Measurements from ENCODE around the gene CACNB1. TPM values are rescaled to one million over a fixed set of nuclear protein-coding genes. Genes with fewer than 3 reads are reported as not detected.

CACNB1 gene
- total and polyA plus RNA-seq, 2 donors (not counting 1 experiment from before 2014, with no cell fraction given) = 3.8 to 12.4 TPM

GRCh38 chr17:39223907-39224777, 26.7 kb upstream of the CACNB1 start:
- Histone ChIP-seq H3K4me2 (replicated peaks; ENCODE audit: low read depth, low read length, poor library complexity, severe bottlenecking) (peak overlapping the region; percentile 92), H2AFZ (ENCODE audit: insufficient read depth, low read depth, low read length, poor library complexity, severe bottlenecking) (peak overlapping the region; percentile 60), H4K20me1 (ENCODE audit: control insufficient read depth, insufficient read depth, low read length, poor library complexity, severe bottlenecking) (no peaks in the 10 kb centered on the region), H3K9ac (ENCODE audit: low read length) (peak overlapping the region; percentile 50), H3K36me3 (replicated peaks in 1 of 2; ENCODE audit: control extremely low read depth in 1 of 2, control insufficient read depth in 1 of 2, extremely low read depth in 1 of 2, insufficient read depth in 2 of 2, low read length in 1 of 2) (no peaks in the 10 kb centered on the region), H3K4me3 (ENCODE audit: control extremely low read depth in 1 of 5, extremely low read depth in 1 of 5, insufficient read depth in 1 of 5, low read depth in 2 of 5, low read length in 4 of 5) (peak overlapping the region in 1 of 5 experiments; percentile 5), H3K27me3 (replicated peaks in 1 of 4; ENCODE audit: control extremely low read depth in 1 of 4, control insufficient read depth in 3 of 4, insufficient read depth in 4 of 4, low read length in 3 of 4) (peaks cover 0 to 49% (median 25%) of the 10 kb centered on the region in 4 experiments), H3K79me2 (ENCODE audit: control insufficient read depth, insufficient read depth, low read length) (no peaks in the 10 kb centered on the region), H3K27ac (ENCODE audit: low read length in 2 of 2) (no peak overlapping the region), H3K9me3 (ENCODE audit: control extremely low read depth in 1 of 3, control insufficient read depth in 2 of 3, insufficient read depth in 1 of 3, low read length in 2 of 3) (peaks cover 0 to 9% (median 0%) of the 10 kb centered on the region in 3 donors), H3K4me1 (ENCODE audit: control insufficient read depth in 2 of 2, insufficient read depth in 2 of 2, low read length in 2 of 2) (peaks cover 19 to 22% of the 10 kb centered on the region in 2 donors)
- WGBS (ENCODE audit: insufficient coverage) = 41% methylated on average over 24 of the region's 33 CpGs
- Mint-ChIP-seq H3K4me3 (peak overlapping the region; percentile 82), H3K27me3 (peaks cover 35% of the 10 kb centered on the region), H3K9me3 (ENCODE audit: insufficient read depth) (no peaks in the 10 kb centered on the region), H3K4me1 (peaks cover 13% of the 10 kb centered on the region), H3K27ac (no peak overlapping the region)
- TF ChIP-seq CTCF (IDR thresholded peaks at IDR 0.05) = no peak
- no peak for TF ChIP-seq EZH2 (IDR thresholded peaks at IDR 0.05; ENCODE audit: borderline replicate concordance, insufficient read depth, low read depth, low read length, poor library complexity, severe bottlenecking)
- ATAC-seq (ENCODE audit: low read depth) (no peak), DNase-seq (no peak)
- intact Hi-C loops (cut with micrococcal nuclease) = no loop called here
- ChIA-PET POLR2A (no interaction called here), CTCF (interaction anchor here (0.9 to 1.8 kb wide), 3 partner anchors 10 to 20 kb away, joined by 3 to 5 read pairs (median 4); no protein-coding TSS in a partner anchor)

All from B cell (primary cell).